Endothelial cell of umbilical vein (primary cell): ENCODE data around the gene CBY2. TPM values are rescaled to one million over a fixed set of nuclear protein-coding genes. Genes with fewer than 3 reads are reported as not detected.

Source experiments
- BruUV-seq: library from RNA; stranded (reverse); fragments of 400-500 nt; replicated peaks from 2 replicates; lab custom pipeline; 2021; lab: Mats Ljungman, UMichigan
- CTCF ChIA-PET: fragments of 300-600, 350-600 bp; sonication (Branson Sonifier 250); formaldehyde crosslinking; loops from one replicate; lab custom pipeline; 2021; ENCODE audit warnings: antibody characterized with exemption, inconsistent platforms; lab: Charles Lee
- POLR2A ChIA-PET: fragments of 300-600, 350-600 bp; sonication (Branson Sonifier 250); formaldehyde crosslinking; loops from one replicate; lab custom pipeline; 2021; ENCODE audit warnings: antibody characterized with exemption, inconsistent platforms; lab: Charles Lee
- DNase-seq: peaks from one replicate; pipeline ENCODE4 v3.0.0-alpha.2; 2011; ENCODE audit warnings: low read depth, low spot score
- FAIRE-seq: peaks from 2 replicates; lab custom pipeline; 2011; peaks lifted over from hg19 to GRCh38; lab: Jason Lieb, UNC
- H2AFZ ChIP-seq: 2 replicates; pipeline ENCODE4 v1.6.0; 2012; ENCODE audit warnings: low read depth, low read length, control low read depth, inconsistent platforms
- H3K27ac ChIP-seq: 2 replicates; pipeline ENCODE4 v1.5.1; 2011; ENCODE audit warnings: low read depth, mild to moderate bottlenecking, control low read depth, low read length, moderate library complexity; ENCODE audit not compliant: insufficient read depth
- H3K27me3 ChIP-seq, 2 experiments: 2 replicates each; pipeline versions ENCODE4 v1.6.0 to v1.6.1; 2011; ENCODE audit warnings: low read length in 2 of 2, mixed read lengths in 1 of 2; ENCODE audit not compliant: control insufficient read depth in 2 of 2, insufficient read depth in 2 of 2
- H3K36me3 ChIP-seq, 2 experiments: 2 replicates in 1 of 2; 3 replicates in 1 of 2; pipeline ENCODE4 v1.5.1; 2011; ENCODE audit warnings: low read length in 2 of 2, mild to moderate bottlenecking in 1 of 2, moderate library complexity in 1 of 2; ENCODE audit not compliant: control insufficient read depth in 2 of 2, insufficient read depth in 2 of 2; ENCODE audit errors: extremely low read depth in 1 of 2
- H3K4me1 ChIP-seq: 3 replicates; pipeline ENCODE4 v1.5.1; 2011; ENCODE audit warnings: mild to moderate bottlenecking, low read length; ENCODE audit not compliant: control insufficient read depth, insufficient read depth; ENCODE audit errors: extremely low read depth
- H3K4me2 ChIP-seq: 2 replicates; pipeline ENCODE4 v1.6.1; 2011; ENCODE audit warnings: low read length, control low read depth, mixed read lengths; ENCODE audit not compliant: insufficient read depth
- H3K4me3 ChIP-seq, 3 experiments: fragments of 200-600 bp in 1 of 3; sonication (generic), shearing (Covaris generic) in 1 of 3; replicated peaks in 1 of 3; 2 replicates each; pipeline ENCODE4 v1.5.1; 2011 to 2016; ENCODE audit warnings: control low read depth in 3 of 3, low read length in 3 of 3, mild to moderate bottlenecking in 2 of 3, inconsistent platforms in 1 of 3, low read depth in 1 of 3, moderate library complexity in 1 of 3; ENCODE audit not compliant: insufficient read depth in 1 of 3
- H3K79me2 ChIP-seq: 2 replicates; pipeline ENCODE4 v1.6.0; 2012; ENCODE audit warnings: low read length, inconsistent platforms; ENCODE audit not compliant: control insufficient read depth, insufficient read depth
- H3K9ac ChIP-seq: replicated peaks from 2 replicates; pipeline ENCODE3; 2011; ENCODE audit warnings: low read length, control low read depth; ENCODE audit not compliant: insufficient read depth; ENCODE audit errors: extremely low read depth
- H3K9me1 ChIP-seq: replicated peaks from 3 replicates; pipeline ENCODE4 v1.6.0; 2011; ENCODE audit warnings: mild to moderate bottlenecking, low read length; ENCODE audit not compliant: control insufficient read depth, insufficient read depth; ENCODE audit errors: extremely low read depth
- H3K9me3 ChIP-seq: replicated peaks from 2 replicates; pipeline ENCODE4 v1.5.1; 2012; ENCODE audit warnings: low read length, inconsistent platforms; ENCODE audit not compliant: control insufficient read depth, insufficient read depth
- H4K20me1 ChIP-seq: replicated peaks from 2 replicates; pipeline ENCODE3; 2011; ENCODE audit warnings: mild to moderate bottlenecking, low read length; ENCODE audit not compliant: control insufficient read depth, insufficient read depth; ENCODE audit errors: extremely low read depth
- EZH2 ChIP-seq: IDR thresholded peaks from 2 replicates; pipeline ENCODE4 v1.6.1; 2012; ENCODE audit warnings: borderline replicate concordance, low read depth, mild to moderate bottlenecking, moderate library complexity, low read length, inconsistent platforms; ENCODE audit not compliant: severe bottlenecking
- FOS ChIP-seq: IDR thresholded peaks from 2 replicates; pipeline ENCODE4 v1.6.1; 2011; ENCODE audit warnings: mild to moderate bottlenecking, low read length, moderate library complexity, borderline replicate concordance; ENCODE audit not compliant: insufficient read depth
- GATA2 ChIP-seq: IDR thresholded peaks from 2 replicates; pipeline ENCODE4 v1.7.0; 2011; ENCODE audit warnings: low read depth, mild to moderate bottlenecking, moderate library complexity, mixed read lengths, low read length; ENCODE audit not compliant: insufficient read length, insufficient read depth
- JUN ChIP-seq: IDR thresholded peaks from 2 replicates; pipeline ENCODE4 v1.6.1; 2011; ENCODE audit warnings: borderline replicate concordance, low read depth; ENCODE audit not compliant: insufficient read length, insufficient read depth
- MYC ChIP-seq: IDR thresholded peaks from one replicate; pipeline ENCODE4 v1.6.1; 2011; ENCODE audit warnings: mild to moderate bottlenecking, low read depth, low read length
- POLR2A ChIP-seq: IDR thresholded peaks from 2 replicates; pipeline ENCODE4 v1.6.1; 2012; ENCODE audit warnings: low read depth, mild to moderate bottlenecking, control low read depth, low read length
- POLR2AphosphoS5 ChIP-seq: IDR thresholded peaks from 2 replicates; pipeline ENCODE4 v1.6.1; 2012; ENCODE audit warnings: low read depth, mild to moderate bottlenecking, control low read depth, low read length, moderate library complexity; ENCODE audit not compliant: insufficient read depth
- dilution Hi-C: fragments of 300-500 bp; cut with MboI; formaldehyde crosslinking; loops from one replicate; pipeline ENCODE4 v1.15.0; 2019; ENCODE audit warnings: low sequenced_read_pairs; ENCODE audit not compliant: extremely low pct_ligation_motif_present
- intact Hi-C: fragments of 100-400 bp; cut with micrococcal nuclease; formaldehyde crosslinking; loops from one replicate; pipeline ENCODE4 v1.10.0; 2022
- polyA plus RNA-seq, 4 experiments: library from polyadenylated mRNA; depleted of rRNA in 3 of 4; stranded (reverse) in 3 of 4; unstranded in 1 of 4; fragments of >200 nt; gene quantifications; 2 replicates each; pipeline versions ENCODE4 v1.2.1 to v1.2.3, GENCODE V29; 2011 to 2012; ENCODE audit warnings: missing spikeins in 1 of 4
- total RNA-seq: library from RNA; stranded (reverse); gene quantifications from 2 replicates; pipeline ENCODE4 v1.2.3, GENCODE V29; 2021
- TF ChIP-seq, protein P1 (sequence below): IDR thresholded peaks from 2 replicates; pipeline ENCODE4 v1.6.1; 2011; ENCODE audit not compliant: insufficient read depth, insufficient read length
- TF ChIP-seq, protein P2 (sequence below), 2 donors: IDR thresholded peaks; 1 replicate in 1 of 2; 2 replicates in 1 of 2; pipeline ENCODE4 v1.5.1; 2011; ENCODE audit warnings: low read length in 2 of 2, mild to moderate bottlenecking in 2 of 2, moderate library complexity in 2 of 2, control low read depth in 1 of 2, inconsistent platforms in 1 of 2, low read depth in 1 of 2; ENCODE audit not compliant: insufficient read depth in 1 of 2; ENCODE audit errors: extremely low read depth in 1 of 2

CBY2 gene
- total and polyA plus RNA-seq, 2 donors (not counting 3 experiments of a cell fraction or from before 2014, with no cell fraction given) = not detected

DNA sequence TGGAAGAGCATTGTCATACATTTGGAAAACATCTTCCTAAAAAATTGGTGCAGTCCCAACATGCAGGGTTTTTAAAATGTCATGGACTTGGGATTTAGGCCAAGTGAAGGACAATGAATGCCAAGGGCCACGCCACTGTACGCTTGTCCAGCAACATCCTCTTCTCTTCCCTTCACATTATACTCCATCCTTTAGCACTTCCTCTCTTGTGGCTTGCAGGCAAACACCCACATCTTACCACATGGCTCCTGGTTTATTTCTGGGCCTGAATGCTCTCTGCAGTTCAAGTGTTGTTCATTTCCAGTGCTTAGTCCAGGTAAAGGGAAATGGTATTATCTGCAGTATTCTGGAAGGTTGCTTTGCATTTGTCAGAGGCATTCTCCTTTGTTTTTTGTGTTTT, 45.0 kb downstream of the CBY2 start:
- no peak for TF ChIP-seq GATA2
- no peak for TF ChIP-seq POLR2A
- no peak for TF ChIP-seq MYC
- no peak for TF ChIP-seq EZH2
- no TSS peak for BruUV-seq
- Histone ChIP-seq H3K79me2 (no peaks in the 10 kb centered on the region), H3K36me3 (no peaks in the 10 kb centered on the region), H3K4me1 (no peaks in the 10 kb centered on the region), H3K4me2 (no peak overlapping the region), H3K9me3 (no peaks in the 10 kb centered on the region), H3K9me1 (no peaks in the 10 kb centered on the region), H3K9ac (no peak overlapping the region), H3K27me3 (peaks cover 0 to 2% of the 10 kb centered on the region in 2 experiments), H3K27ac (no peak overlapping the region), H4K20me1 (no peaks in the 10 kb centered on the region), H3K4me3 (no peak overlapping the region), H2AFZ (no peak overlapping the region)
- CTCF ChIA-PET = no interaction called here
- intact Hi-C loops = no loop called here
- POLR2A ChIA-PET = no interaction called here
- FAIRE-seq = no peak
- dilution Hi-C loops = no loop called here
- no peak for DNase-seq

DNA sequence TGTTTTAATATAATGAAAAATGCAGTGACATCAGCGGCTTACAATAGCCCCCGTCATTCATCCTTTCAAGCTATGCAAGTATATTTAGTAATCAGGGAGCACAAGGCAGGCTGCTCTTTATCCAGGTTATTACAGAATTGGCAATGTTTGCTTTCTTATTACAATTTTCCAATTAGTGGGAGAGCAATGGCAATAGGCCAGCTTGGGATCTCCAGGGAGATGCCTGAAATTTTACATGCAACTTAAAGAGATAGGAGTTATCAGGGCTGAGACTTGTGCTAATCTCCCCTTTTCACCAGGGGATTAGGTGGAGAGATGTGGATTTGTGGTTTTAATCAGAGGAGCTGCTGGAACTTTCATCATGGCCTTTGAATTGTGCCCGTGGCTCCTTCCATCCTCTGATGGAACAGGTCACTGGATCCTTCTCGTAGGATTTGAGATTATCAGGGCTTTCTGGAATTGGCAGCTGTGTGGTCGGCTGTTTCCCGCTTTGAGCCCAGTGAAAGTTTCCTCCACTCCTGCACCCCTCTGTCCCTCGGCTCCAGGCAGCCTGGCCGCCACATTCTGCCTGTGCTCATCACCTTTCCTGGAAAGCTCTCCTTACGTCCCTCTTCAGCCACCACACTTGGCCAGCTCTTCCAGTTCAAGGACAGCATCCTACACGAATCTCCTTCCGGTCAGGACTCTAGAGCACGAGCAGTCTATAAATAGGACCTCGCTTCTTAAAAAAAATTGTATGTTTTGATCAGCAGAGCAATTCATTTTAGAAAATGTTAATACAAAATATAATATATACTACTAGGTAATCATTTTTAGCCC, 47.0 kb downstream of the CBY2 start:
- intact Hi-C loops = no loop called here
- CTCF ChIA-PET = no interaction called here
- BruUV-seq = no TSS peak

More for the DNA sequence above, 47.0 kb downstream of the CBY2 start:
- no peak overlapping the region for H3K4me3 ChIP-seq
- DNase-seq (no peak), FAIRE-seq (no peak)
- dilution Hi-C loops = no loop called here
- H3K27ac ChIP-seq = no peak overlapping the region
- H2AFZ ChIP-seq = no peak overlapping the region
- no peak overlapping the region for H3K4me2 ChIP-seq
- no peaks in the 10 kb centered on the region for H4K20me1 ChIP-seq
- H3K27me3 ChIP-seq = peaks cover 0 to 2% of the 10 kb centered on the region in 2 experiments
- no peaks in the 10 kb centered on the region for H3K4me1 ChIP-seq
- no peak for TF ChIP-seq MYC
- no peak for TF ChIP-seq FOS
- TF ChIP-seq EZH2 = no peak
- no peak for TF ChIP-seq POLR2AphosphoS5
- no peak for TF ChIP-seq GATA2
- TF ChIP-seq, protein P1, sequence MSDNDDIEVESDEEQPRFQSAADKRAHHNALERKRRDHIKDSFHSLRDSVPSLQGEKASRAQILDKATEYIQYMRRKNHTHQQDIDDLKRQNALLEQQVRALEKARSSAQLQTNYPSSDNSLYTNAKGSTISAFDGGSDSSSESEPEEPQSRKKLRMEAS = no peak
- no peak for TF ChIP-seq JUN
- no peak for TF ChIP-seq POLR2A
- TF ChIP-seq, protein P2, sequence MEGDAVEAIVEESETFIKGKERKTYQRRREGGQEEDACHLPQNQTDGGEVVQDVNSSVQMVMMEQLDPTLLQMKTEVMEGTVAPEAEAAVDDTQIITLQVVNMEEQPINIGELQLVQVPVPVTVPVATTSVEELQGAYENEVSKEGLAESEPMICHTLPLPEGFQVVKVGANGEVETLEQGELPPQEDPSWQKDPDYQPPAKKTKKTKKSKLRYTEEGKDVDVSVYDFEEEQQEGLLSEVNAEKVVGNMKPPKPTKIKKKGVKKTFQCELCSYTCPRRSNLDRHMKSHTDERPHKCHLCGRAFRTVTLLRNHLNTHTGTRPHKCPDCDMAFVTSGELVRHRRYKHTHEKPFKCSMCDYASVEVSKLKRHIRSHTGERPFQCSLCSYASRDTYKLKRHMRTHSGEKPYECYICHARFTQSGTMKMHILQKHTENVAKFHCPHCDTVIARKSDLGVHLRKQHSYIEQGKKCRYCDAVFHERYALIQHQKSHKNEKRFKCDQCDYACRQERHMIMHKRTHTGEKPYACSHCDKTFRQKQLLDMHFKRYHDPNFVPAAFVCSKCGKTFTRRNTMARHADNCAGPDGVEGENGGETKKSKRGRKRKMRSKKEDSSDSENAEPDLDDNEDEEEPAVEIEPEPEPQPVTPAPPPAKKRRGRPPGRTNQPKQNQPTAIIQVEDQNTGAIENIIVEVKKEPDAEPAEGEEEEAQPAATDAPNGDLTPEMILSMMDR (IDR thresholded peaks at IDR 0.05; ENCODE audit: extremely low read depth in 1 of 2, insufficient read depth in 1 of 2, low read depth in 1 of 2, low read length in 2 of 2) = no peak
- H3K79me2 ChIP-seq = no peaks in the 10 kb centered on the region
- no peaks in the 10 kb centered on the region for H3K9me3 ChIP-seq
- no peaks in the 10 kb centered on the region for H3K36me3 ChIP-seq
- no peak overlapping the region for H3K9ac ChIP-seq
- POLR2A ChIA-PET = no interaction called here
- H3K9me1 ChIP-seq = no peaks in the 10 kb centered on the region
